ENCODE results near the gene CD200. TPM values are rescaled to one million over a fixed set of nuclear protein-coding genes. Genes with fewer than 3 reads are reported as not detected.

CD200 gene
- total and polyA plus RNA-seq, 12 donors = 1.3 to 20.7 (median 3.3) TPM; not detected in 1

DNA sequence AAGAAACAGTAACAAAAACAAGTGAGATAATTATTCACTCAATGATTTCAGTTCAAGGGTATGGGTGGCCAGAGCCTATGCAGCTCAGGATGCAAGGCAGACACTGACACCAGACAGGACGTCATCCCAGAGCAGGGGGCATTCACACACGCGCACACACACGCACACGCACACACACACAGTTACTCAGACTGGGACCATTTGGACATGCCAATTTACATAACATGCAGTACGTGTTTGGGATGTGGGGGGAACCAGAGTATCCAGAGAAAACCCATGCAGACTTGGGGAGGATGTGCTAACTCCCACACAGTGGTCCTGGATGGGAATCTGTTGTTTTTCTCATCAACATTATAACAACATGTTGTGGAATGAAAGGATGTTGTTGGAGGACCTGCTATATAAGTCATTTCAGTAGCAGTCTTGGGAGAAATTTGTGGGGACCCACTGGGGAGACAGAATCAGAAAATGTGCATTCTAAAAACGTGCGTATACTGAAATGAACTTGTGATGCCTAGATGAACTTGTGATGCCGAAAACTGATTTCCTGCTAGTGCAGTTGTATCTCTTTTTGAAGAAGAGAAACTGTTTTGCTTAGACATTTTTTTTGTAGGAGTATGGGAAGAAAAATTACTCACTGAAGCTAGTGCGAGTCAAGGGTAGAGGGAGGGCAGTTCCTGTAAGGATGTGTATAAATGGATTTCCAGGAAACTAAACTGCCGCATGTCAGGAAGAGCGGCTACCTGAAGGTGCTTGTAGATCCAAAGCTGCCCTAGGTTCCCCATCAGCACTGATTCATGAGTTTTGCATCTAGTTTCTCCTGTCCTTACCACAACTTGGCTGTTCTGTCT is 25.2 kb downstream of the CD200 start:
- DNase-seq = peak in 2 of 7 donors; percentile 12 to 13
- intact Hi-C loops (cut with DNase I) = no loop called here

DNA sequence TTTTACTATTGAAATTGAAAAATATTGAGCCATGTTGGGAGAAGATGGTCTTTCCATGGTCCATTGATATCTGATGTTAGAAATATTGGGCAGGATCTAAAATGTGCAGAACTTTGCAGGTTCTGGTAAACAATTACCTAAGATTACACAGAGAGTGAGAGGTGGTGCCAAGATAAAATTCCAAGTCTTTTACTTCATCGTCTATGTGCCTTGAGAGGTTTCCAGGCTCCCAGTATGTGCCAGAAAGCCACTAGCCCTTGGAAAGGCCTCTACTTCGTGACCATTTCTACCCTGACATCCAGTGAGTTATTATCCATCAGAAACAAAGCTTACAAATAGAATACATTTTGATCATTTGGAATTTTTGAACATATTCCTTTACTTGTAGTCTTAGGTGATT is 27.6 kb downstream of the CD200 start:
- DNase-seq = no peak
- intact Hi-C loops (cut with DNase I) = no loop called here
- Histone ChIP-seq H3K36me3 (replicated peaks in 1 of 2) (no peaks in the 10 kb centered on the region), H3K9me3 (replicated peaks in 1 of 3) (no peaks in the 10 kb centered on the region), H3K27me3 (no peaks in the 10 kb centered on the region), H3K4me3 (no peak overlapping the region), H3K27ac (no peak overlapping the region), H3K4me1 (replicated peaks in 1 of 2) (no peaks in the 10 kb centered on the region)
- 76 to 83% (median 77%) methylated on average over 2 of the region's 2 CpGs for WGBS, 4 donors
- TF ChIP-seq, protein P1, sequence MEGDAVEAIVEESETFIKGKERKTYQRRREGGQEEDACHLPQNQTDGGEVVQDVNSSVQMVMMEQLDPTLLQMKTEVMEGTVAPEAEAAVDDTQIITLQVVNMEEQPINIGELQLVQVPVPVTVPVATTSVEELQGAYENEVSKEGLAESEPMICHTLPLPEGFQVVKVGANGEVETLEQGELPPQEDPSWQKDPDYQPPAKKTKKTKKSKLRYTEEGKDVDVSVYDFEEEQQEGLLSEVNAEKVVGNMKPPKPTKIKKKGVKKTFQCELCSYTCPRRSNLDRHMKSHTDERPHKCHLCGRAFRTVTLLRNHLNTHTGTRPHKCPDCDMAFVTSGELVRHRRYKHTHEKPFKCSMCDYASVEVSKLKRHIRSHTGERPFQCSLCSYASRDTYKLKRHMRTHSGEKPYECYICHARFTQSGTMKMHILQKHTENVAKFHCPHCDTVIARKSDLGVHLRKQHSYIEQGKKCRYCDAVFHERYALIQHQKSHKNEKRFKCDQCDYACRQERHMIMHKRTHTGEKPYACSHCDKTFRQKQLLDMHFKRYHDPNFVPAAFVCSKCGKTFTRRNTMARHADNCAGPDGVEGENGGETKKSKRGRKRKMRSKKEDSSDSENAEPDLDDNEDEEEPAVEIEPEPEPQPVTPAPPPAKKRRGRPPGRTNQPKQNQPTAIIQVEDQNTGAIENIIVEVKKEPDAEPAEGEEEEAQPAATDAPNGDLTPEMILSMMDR (IDR thresholded peaks at IDR 0.05) = no peak
- TF ChIP-seq POLR2A (IDR thresholded peaks at IDR 0.05) = no peak

More for the DNA sequence above, 25.2 kb downstream of the CD200 start:
- H3K9me3 ChIP-seq (replicated peaks in 1 of 3) = no peaks in the 10 kb centered on the region
- H3K4me1 ChIP-seq (replicated peaks in 1 of 2) = no peaks in the 10 kb centered on the region
- no peak overlapping the region for H3K4me3 ChIP-seq
- no peaks in the 10 kb centered on the region for H3K27me3 ChIP-seq
- no peak overlapping the region for H3K27ac ChIP-seq
- WGBS, 4 donors = 62 to 72% (median 68%) methylated on average over 12 of the region's 12 CpGs
- no peaks in the 10 kb centered on the region for H3K36me3 ChIP-seq (replicated peaks in 1 of 2)
- no peak for TF ChIP-seq POLR2A (IDR thresholded peaks at IDR 0.05)
- TF ChIP-seq, protein P1 (IDR thresholded peaks at IDR 0.05) = no peak

DNA sequence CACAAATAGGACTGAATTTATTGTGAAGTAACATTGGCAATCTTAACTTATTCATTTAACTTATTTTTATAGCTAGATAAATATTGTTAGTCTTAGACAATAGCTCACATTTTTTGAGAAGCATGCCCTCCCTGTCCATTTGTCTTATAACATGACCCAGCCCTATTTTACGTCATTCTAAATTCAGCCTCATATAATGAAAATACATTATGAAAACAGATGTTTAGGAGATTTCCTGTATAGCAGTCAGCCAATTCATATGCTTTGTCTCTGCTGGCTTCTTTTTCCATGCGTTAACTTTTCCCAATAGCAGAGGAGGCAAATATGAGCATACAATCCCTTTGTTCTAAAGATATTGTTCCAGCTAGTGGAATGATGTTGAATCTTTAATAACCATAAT is 29.3 kb downstream of the CD200 start:
- no peak for DNase-seq
- WGBS, 4 donors = 80 to 89% (median 85%) methylated on average over 2 of the region's 2 CpGs

DNA sequence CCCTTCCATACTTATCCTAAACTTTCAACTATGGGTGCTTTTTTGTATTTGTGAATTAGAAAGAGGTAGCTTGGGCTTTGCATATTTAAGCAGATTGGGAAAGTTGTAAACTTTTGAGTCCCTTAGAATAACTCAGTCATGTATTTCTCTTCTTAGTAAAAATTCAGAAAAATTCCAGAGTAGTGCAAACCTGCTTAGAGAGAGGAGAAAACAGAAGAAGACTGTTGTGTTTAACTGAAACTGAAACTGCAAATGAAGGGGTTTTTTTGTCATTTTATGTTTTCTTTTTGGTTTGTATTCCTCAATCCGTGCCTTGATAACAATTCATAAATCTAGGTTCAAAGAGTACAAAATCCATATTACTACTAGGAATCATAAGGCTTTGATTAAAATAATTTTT is 31.3 kb downstream of the CD200 start:
- Histone ChIP-seq H3K9me3 (replicated peaks in 1 of 3) (no peaks in the 10 kb centered on the region), H3K36me3 (replicated peaks in 1 of 2) (no peaks in the 10 kb centered on the region), H3K27me3 (no peaks in the 10 kb centered on the region), H3K27ac (no peak overlapping the region), H3K4me3 (no peak overlapping the region), H3K4me1 (replicated peaks in 1 of 2) (no peaks in the 10 kb centered on the region)
- WGBS, 4 donors = 47 to 68% (median 52%) methylated on average over 1 of the region's 1 CpG
- intact Hi-C loops (cut with DNase I) = no loop called here
- DNase-seq = no peak
- TF ChIP-seq POLR2A (IDR thresholded peaks at IDR 0.05) = no peak
- TF ChIP-seq, protein P1 (IDR thresholded peaks at IDR 0.05) = no peak

More for the DNA sequence above, 29.3 kb downstream of the CD200 start:
- H3K27ac ChIP-seq = no peak overlapping the region
- no peak for TF ChIP-seq POLR2A (IDR thresholded peaks at IDR 0.05)
- TF ChIP-seq, protein P1 (IDR thresholded peaks at IDR 0.05) = no peak
- no peaks in the 10 kb centered on the region for H3K27me3 ChIP-seq
- H3K9me3 ChIP-seq (replicated peaks in 1 of 3) = no peaks in the 10 kb centered on the region
- H3K4me1 ChIP-seq (replicated peaks in 1 of 2) = no peaks in the 10 kb centered on the region
- intact Hi-C loops (cut with DNase I) = no loop called here
- H3K4me3 ChIP-seq = no peak overlapping the region
- H3K36me3 ChIP-seq (replicated peaks in 1 of 2) = no peaks in the 10 kb centered on the region

All from adrenal gland (tissue), 12 donors.